ENCODE measurements around the gene CST3.

CST3 gene

GRCh38 chr20:23598481-23598880 lies 39.3 kb downstream of the CST3 start:
- no peak for DNase-seq

GRCh38 chr20:23596579-23597250 lies 41.0 kb downstream of the CST3 start:
- no peak for DNase-seq

GRCh38 chr20:23595941-23596340 lies 41.8 kb downstream of the CST3 start:
- no peak for DNase-seq

GRCh38 chr20:23588434-23589403 lies 49.0 kb downstream of the CST3 start:
- DNase-seq = no peak

- DNase-seq = no peak
These were observed 50.1 kb downstream of the CST3 start for GRCh38 chr20:23587631-23588030.

- no peak for DNase-seq
These were observed 50.8 kb downstream of the CST3 start for GRCh38 chr20:23586735-23587525.

GRCh38 chr20:23585808-23586734 lies 51.7 kb downstream of the CST3 start:
- DNase-seq = no peak

- no peak for DNase-seq
These were observed 52.3 kb downstream of the CST3 start for GRCh38 chr20:23585449-23585807.

GRCh38 chr20:23584434-23585199 lies 53.1 kb downstream of the CST3 start:
- no peak for DNase-seq
